ENCODE measurements around the gene IGSF6. TPM values are rescaled to one million over a fixed set of nuclear protein-coding genes. Genes with fewer than 3 reads are reported as not detected.
"Not testable (repeated sequence)": the region's sequence is repeated elsewhere in the genome, so short reads cannot be mapped to it uniquely, and the experiment has no call there.

The IGSF6 gene
- total RNA-seq, 1 donor from 2014 or later: not detected

- no peak for DNase-seq (ENCODE audit: extremely low read depth, low read depth, low spot score)
These were observed 2.1 kb upstream of the IGSF6 start for GRCh38 chr16:21654466-21654865.

- DNase-seq (ENCODE audit: extremely low read depth, low read depth, low spot score): no peak
These were observed 1.2 kb upstream of the IGSF6 start for GRCh38 chr16:21653571-21653970.

- no peak for DNase-seq (ENCODE audit: extremely low read depth, low read depth, low spot score)
These were observed 893 bp downstream of the IGSF6 start for GRCh38 chr16:21651515-21651914.

GRCh38 chr16:21650521-21650920 lies 1.9 kb downstream of the IGSF6 start:
- no peak for DNase-seq (ENCODE audit: extremely low read depth, low read depth, low spot score)

GRCh38 chr16:21649826-21650406 lies 2.5 kb downstream of the IGSF6 start:
- not testable (repeated sequence) for DNase-seq (ENCODE audit: extremely low read depth, low read depth, low spot score)

GRCh38 chr16:21647562-21648164 lies 4.7 kb downstream of the IGSF6 start:
- no peak for DNase-seq (ENCODE audit: extremely low read depth, low read depth, low spot score)

- no peak for DNase-seq (ENCODE audit: extremely low read depth, low read depth, low spot score)
These were observed 5.5 kb downstream of the IGSF6 start for GRCh38 chr16:21646721-21647561.

GRCh38 chr16:21646091-21646490 lies 6.3 kb downstream of the IGSF6 start:
- no peak for DNase-seq (ENCODE audit: extremely low read depth, low read depth, low spot score)

GRCh38 chr16:21645261-21645721 lies 7.1 kb downstream of the IGSF6 start:
- no peak for DNase-seq (ENCODE audit: extremely low read depth, low read depth, low spot score)

- DNase-seq (ENCODE audit: extremely low read depth, low read depth, low spot score): no peak
These were observed 7.7 kb downstream of the IGSF6 start for GRCh38 chr16:21644674-21645073.

- DNase-seq (ENCODE audit: extremely low read depth, low read depth, low spot score): no peak
These were observed 8.6 kb downstream of the IGSF6 start for GRCh38 chr16:21643785-21644184.

- no peak for DNase-seq (ENCODE audit: extremely low read depth, low read depth, low spot score)
These were observed 9.5 kb downstream of the IGSF6 start for GRCh38 chr16:21642861-21643260.

GRCh38 chr16:21641916-21642315 lies 10.5 kb downstream of the IGSF6 start:
- no peak for DNase-seq (ENCODE audit: extremely low read depth, low read depth, low spot score)

- DNase-seq (ENCODE audit: extremely low read depth, low read depth, low spot score): no peak
These were observed 12.9 kb downstream of the IGSF6 start for GRCh38 chr16:21639493-21639892.

- DNase-seq (ENCODE audit: extremely low read depth, low read depth, low spot score): no peak
These were observed 13.8 kb downstream of the IGSF6 start for GRCh38 chr16:21638573-21638975.

- DNase-seq (ENCODE audit: extremely low read depth, low read depth, low spot score): no peak
These were observed 15.1 kb downstream of the IGSF6 start for GRCh38 chr16:21637032-21637968.

GRCh38 chr16:21635694-21636093 lies 16.7 kb downstream of the IGSF6 start:
- not testable (repeated sequence) for DNase-seq (ENCODE audit: extremely low read depth, low read depth, low spot score)

- DNase-seq (ENCODE audit: extremely low read depth, low read depth, low spot score): no peak
These were observed 18.2 kb downstream of the IGSF6 start for GRCh38 chr16:21634216-21634615.

GRCh38 chr16:21631951-21632575 lies 20.3 kb downstream of the IGSF6 start:
- not testable (repeated sequence) for DNase-seq (ENCODE audit: extremely low read depth, low read depth, low spot score)

GRCh38 chr16:21631376-21631775 lies 21.0 kb downstream of the IGSF6 start:
- not testable (repeated sequence) for DNase-seq (ENCODE audit: extremely low read depth, low read depth, low spot score)

Data from glomerular endothelial cell (primary cell).